Panc1 (cell line): ENCODE results near the gene FTSJ3. TPM values are rescaled to one million over a fixed set of nuclear protein-coding genes. Genes with fewer than 3 reads are reported as not detected.

Source experiments
- ATAC-seq: fragments of 200-7000 bp; cut with Tn5 transposase; 2 replicates; pipeline ENCODE4 v1.9.1; 2020; ENCODE audit warnings: mild to moderate bottlenecking, moderate library complexity
- BruUV-seq: library from RNA; stranded (reverse); fragments of 400-500 nt; replicated peaks from 2 replicates; lab custom pipeline; 2021; lab: Mats Ljungman, UMichigan
- CTCF ChIA-PET: fragments of 300-600 bp; sonication (Branson Sonifier 250); formaldehyde crosslinking; loops from one replicate; lab custom pipeline; 2022; ENCODE audit warnings: antibody characterized with exemption; lab: Charles Lee
- POLR2A ChIA-PET: fragments of 300-600 bp; sonication (Branson Sonifier 250); formaldehyde crosslinking; loops from one replicate; lab custom pipeline; 2022; ENCODE audit warnings: antibody characterized with exemption; lab: Charles Lee
- DNase-seq: peaks from one replicate; pipeline ENCODE4 v3.0.0-alpha.2; 2010; ENCODE audit warnings: low read depth, low spot score
- H3K27ac ChIP-seq: 2 replicates; pipeline ENCODE4 v1.5.1; 2011; ENCODE audit warnings: mild to moderate bottlenecking, low read length, inconsistent platforms
- H3K27me3 ChIP-seq: fragments of 200-500 bp; sonication (Bioruptor generic); 2 replicates; pipeline ENCODE4 v1.6.0; 2014; ENCODE audit warnings: low read length, inconsistent platforms; ENCODE audit not compliant: control insufficient read depth, insufficient read depth
- H3K36me3 ChIP-seq: fragments of 200-500 bp; sonication (Bioruptor generic); 2 replicates; pipeline ENCODE4 v1.5.1; 2014; ENCODE audit warnings: inconsistent platforms, mild to moderate bottlenecking, low read length, moderate library complexity; ENCODE audit not compliant: control insufficient read depth, insufficient read depth
- H3K4me1 ChIP-seq: 2 replicates; pipeline ENCODE4 v1.5.1; 2011; ENCODE audit warnings: inconsistent platforms, mild to moderate bottlenecking, low read length, moderate library complexity; ENCODE audit not compliant: control insufficient read depth, insufficient read depth
- H3K4me3 ChIP-seq, 2 experiments: 2 replicates each; pipeline ENCODE4 v1.5.1; 2011 to 2012; ENCODE audit warnings: low read depth in 2 of 2, low read length in 2 of 2, mild to moderate bottlenecking in 2 of 2, inconsistent platforms in 1 of 2, moderate library complexity in 1 of 2
- H3K9me3 ChIP-seq: fragments of 200-500 bp; sonication (Bioruptor generic); 2 replicates; pipeline ENCODE4 v1.5.1; 2014; ENCODE audit warnings: low read depth, mild to moderate bottlenecking, inconsistent platforms, low read length, moderate library complexity; ENCODE audit not compliant: control insufficient read depth, insufficient read depth
- CTCF ChIP-seq: fragments of 450-650 bp; IDR thresholded peaks from 2 replicates; pipeline ENCODE4 v1.5.1; 2017; ENCODE audit warnings: mild to moderate bottlenecking
- POLR2AphosphoS5 ChIP-seq: IDR thresholded peaks from 2 replicates; pipeline ENCODE4 v1.6.1; 2012; ENCODE audit warnings: mild to moderate bottlenecking, low read depth, low read length, moderate library complexity
- REST ChIP-seq, 2 experiments: IDR thresholded peaks; 2 replicates each; pipeline ENCODE4 v1.6.1; 2011 to 2012; ENCODE audit warnings: low read depth in 2 of 2, control low read depth in 1 of 2, low read length in 1 of 2, mild to moderate bottlenecking in 1 of 2, moderate library complexity in 1 of 2; ENCODE audit not compliant: insufficient read depth in 1 of 2
- SIN3A ChIP-seq: IDR thresholded peaks from 2 replicates; pipeline ENCODE4 v1.6.1; 2012; ENCODE audit warnings: low read depth, mild to moderate bottlenecking, low read length, moderate library complexity, borderline replicate concordance; ENCODE audit not compliant: insufficient read depth
- TCF7L2 ChIP-seq: IDR thresholded peaks from 2 replicates; pipeline ENCODE4 v1.6.1; 2011; ENCODE audit warnings: mild to moderate bottlenecking, low read depth, low read length, inconsistent platforms
- in situ Hi-C: cut with HindIII; loops from 2 replicates; pipeline ENCODE4 v1.10.0; 2016; ENCODE audit warnings: low sequenced_read_pairs, low pct_unique_long_range_greater_than_20kb
- intact Hi-C: fragments of 100-400 bp; cut with micrococcal nuclease; formaldehyde crosslinking; loops from one replicate; pipeline ENCODE4 v1.10.0; 2022; ENCODE audit not compliant: unreplicated experiment
- total RNA-seq: library from RNA; stranded (reverse); gene quantifications from one replicate; pipeline ENCODE4 v1.2.1, GENCODE V29; 2021; ENCODE audit not compliant: unreplicated experiment

Gene FTSJ3
- total RNA-seq, 1 experiment from 2014 or later, result 41.3 TPM

- DNase-seq (no peak), ATAC-seq (no peak)
- intact Hi-C loops, result no loop called here
- no peaks in the 10 kb centered on the region for H3K4me1 ChIP-seq
- H3K9me3 ChIP-seq, result no peaks in the 10 kb centered on the region
- no peaks in the 10 kb centered on the region for H3K27me3 ChIP-seq
- no peak overlapping the region for H3K4me3 ChIP-seq
- CTCF ChIA-PET, result no interaction called here
- no peaks in the 10 kb centered on the region for H3K36me3 ChIP-seq
- TF ChIP-seq TCF7L2, result no peak
- TF ChIP-seq CTCF, result no peak
- TF ChIP-seq POLR2AphosphoS5, result no peak
- H3K27ac ChIP-seq, result no peak overlapping the region
- no TSS peak for BruUV-seq
- in situ Hi-C loops, result no loop called here
- POLR2A ChIA-PET, result no interaction called here
Measured at GRCh38 chr17:63855185-63855584, 27.7 kb upstream of the FTSJ3 start.

- ChIA-PET CTCF (no interaction called here), POLR2A (no interaction called here)
- H3K36me3 ChIP-seq, result no peaks in the 10 kb centered on the region
- H3K9me3 ChIP-seq, result no peaks in the 10 kb centered on the region
- H3K4me3 ChIP-seq, result no peak overlapping the region
- no peak overlapping the region for H3K27ac ChIP-seq
- no peak for TF ChIP-seq POLR2AphosphoS5
- no peak for TF ChIP-seq SIN3A
- no peak for TF ChIP-seq CTCF
- no peak for TF ChIP-seq TCF7L2
- TF ChIP-seq REST (IDR thresholded peaks at IDR 0.05; ENCODE audit: insufficient read depth in 1 of 2, low read depth in 2 of 2, low read length in 1 of 2), result no peak
- DNase-seq (no peak), ATAC-seq (no peak)
- BruUV-seq, result no TSS peak
- intact Hi-C loops (no loop called here), in situ Hi-C loops (no loop called here)
- H3K4me1 ChIP-seq, result no peaks in the 10 kb centered on the region
- H3K27me3 ChIP-seq, result no peaks in the 10 kb centered on the region
Measured at GRCh38 chr17:63854709-63855108, 27.2 kb upstream of the FTSJ3 start.

GRCh38 chr17:63853260-63853659, 25.8 kb upstream of the FTSJ3 start:
- Histone ChIP-seq H3K9me3 (no peaks in the 10 kb centered on the region), H3K36me3 (no peaks in the 10 kb centered on the region), H3K4me3 (no peak overlapping the region), H3K27me3 (no peaks in the 10 kb centered on the region), H3K27ac (no peak overlapping the region), H3K4me1 (no peaks in the 10 kb centered on the region)
- POLR2A ChIA-PET, result no interaction called here
- in situ Hi-C loops, result no loop called here
- CTCF ChIA-PET, result no interaction called here
- TF ChIP-seq REST (IDR thresholded peaks at IDR 0.05; ENCODE audit: insufficient read depth in 1 of 2, low read depth in 2 of 2, low read length in 1 of 2) (no peak), SIN3A (no peak), CTCF (no peak), POLR2AphosphoS5 (no peak), TCF7L2 (no peak)
- intact Hi-C loops, result no loop called here
- no peak for ATAC-seq
- no TSS peak for BruUV-seq
- no peak for DNase-seq
